ENCODE results near the gene DPPA2. TPM values are rescaled to one million over a fixed set of nuclear protein-coding genes. Genes with fewer than 3 reads are reported as not detected.
"Not testable (repeated sequence)": the region's sequence is repeated elsewhere in the genome, so short reads cannot be mapped to it uniquely, and the experiment has no call there.

The DPPA2 gene
- polyA plus RNA-seq (2011; rRNA removed) = not detected in 2 replicates
- polyA minus RNA-seq (2011; rRNA and poly(A)+ RNA removed) = not detected in 2 replicates

GRCh38 chr3:109316162-109316730 is at the start of gene DPPA2:
DPPA2 (minus strand) TSS chr3:109316517; CDS start chr3:109314542, 1,975 bp downstream.
- no peak for TF ChIP-seq CTCF (IDR thresholded peaks at IDR 0.05; ENCODE audit: low read depth, low read length)
- ChIA-PET POLR2A (no interaction called here), CTCF (no interaction called here)
- peaks cover 11% of the 10 kb centered on the region for H3K9me3 ChIP-seq (ENCODE audit: control insufficient read depth, insufficient read depth, low read length)
- no peak for DNase-seq (ENCODE audit: low read depth, low spot score)
- no peak within 1 kb of the TSS for H3K4me3 ChIP-seq (ENCODE audit: low read depth, low read length)
- H3K27ac ChIP-seq (ENCODE audit: low read depth, low read length) = no peak within 1 kb of the TSS
- H3K27me3 ChIP-seq (ENCODE audit: control insufficient read depth, insufficient read depth, low read length) = no peaks in the 10 kb centered on the region

- Histone ChIP-seq H3K27ac (ENCODE audit: low read depth, low read length) (no peak overlapping the region), H3K4me3 (ENCODE audit: low read depth, low read length) (no peak overlapping the region), H3K27me3 (ENCODE audit: control insufficient read depth, insufficient read depth, low read length) (no peaks in the 10 kb centered on the region), H3K9me3 (ENCODE audit: control insufficient read depth, insufficient read depth, low read length) (peaks cover 4% of the 10 kb centered on the region; the same call in 1 of the 2 replicates)
- DNase-seq (ENCODE audit: low read depth, low spot score) = no peak
- TF ChIP-seq CTCF (IDR thresholded peaks at IDR 0.05; ENCODE audit: low read depth, low read length) = no peak
- CTCF ChIA-PET = interaction anchor here (0.5 kb wide), 1 partner anchor 10 kb away, joined by 3 read pairs; no protein-coding TSS in a partner anchor
- POLR2A ChIA-PET = no interaction called here
Observed at GRCh38 chr3:109364088-109364487, 47.8 kb upstream of the DPPA2 start.

GRCh38 chr3:109363634-109364033 is 47.3 kb upstream of the DPPA2 start:
- no peak for DNase-seq (ENCODE audit: low read depth, low spot score)
- TF ChIP-seq CTCF (IDR thresholded peaks at IDR 0.05; ENCODE audit: low read depth, low read length) = no peak
- Histone ChIP-seq H3K27ac (ENCODE audit: low read depth, low read length) (no peak overlapping the region), H3K27me3 (ENCODE audit: control insufficient read depth, insufficient read depth, low read length) (no peaks in the 10 kb centered on the region), H3K9me3 (ENCODE audit: control insufficient read depth, insufficient read depth, low read length) (peaks cover 4% of the 10 kb centered on the region; the same call in 1 of the 2 replicates), H3K4me3 (ENCODE audit: low read depth, low read length) (no peak overlapping the region)
- ChIA-PET CTCF (interaction anchor here (0.5 kb wide), 1 partner anchor 10 kb away, joined by 3 read pairs; no protein-coding TSS in a partner anchor), POLR2A (no interaction called here)

GRCh38 chr3:109362823-109363222 is 46.5 kb upstream of the DPPA2 start:
- POLR2A ChIA-PET = no interaction called here
- H3K9me3 ChIP-seq (ENCODE audit: control insufficient read depth, insufficient read depth, low read length) = peaks cover 4% of the 10 kb centered on the region; the same call in 1 of the 2 replicates
- H3K27ac ChIP-seq (ENCODE audit: low read depth, low read length) = no peak overlapping the region
- no peak for TF ChIP-seq CTCF (IDR thresholded peaks at IDR 0.05; ENCODE audit: low read depth, low read length)
- H3K4me3 ChIP-seq (ENCODE audit: low read depth, low read length) = no peak overlapping the region
- CTCF ChIA-PET = no interaction called here
- H3K27me3 ChIP-seq (ENCODE audit: control insufficient read depth, insufficient read depth, low read length) = no peaks in the 10 kb centered on the region
- no peak for DNase-seq (ENCODE audit: low read depth, low spot score)

GRCh38 chr3:109358809-109359208 is 42.5 kb upstream of the DPPA2 start:
- POLR2A ChIA-PET; H3K27me3 ChIP-seq (ENCODE audit: control insufficient read depth, insufficient read depth, low read length); H3K4me3 ChIP-seq (ENCODE audit: low read depth, low read length); H3K9me3 ChIP-seq (ENCODE audit: control insufficient read depth, insufficient read depth, low read length); DNase-seq (ENCODE audit: low read depth, low spot score); CTCF ChIA-PET; H3K27ac ChIP-seq (ENCODE audit: low read depth, low read length): not testable (repeated sequence)

Measured in AG04450 (cell line).